ENCODE results near the gene LEAP2. TPM values are rescaled to one million over a fixed set of nuclear protein-coding genes. Genes with fewer than 3 reads are reported as not detected.

The LEAP2 gene
- polyA plus RNA-seq, 2 donors = 0.73 to 2.2 TPM

- Histone ChIP-seq H3K36me3 (ENCODE audit: control insufficient read depth in 2 of 2, insufficient read depth in 2 of 2, low read length in 1 of 2) (peaks cover 14% of the 10 kb centered on the region in 2 donors), H3K27me3 (ENCODE audit: control insufficient read depth in 1 of 2, insufficient read depth in 2 of 2, low read length in 2 of 2) (no peaks in the 10 kb centered on the region), H3K27ac (ENCODE audit: low read depth in 2 of 2, low read length in 1 of 2) (no peak overlapping the region), H3K4me3 (ENCODE audit: low read depth in 1 of 2, low read length in 2 of 2) (no peak overlapping the region), H3K9me3 (ENCODE audit: control insufficient read depth in 2 of 2, insufficient read depth in 1 of 2, low read depth in 1 of 2, low read length in 1 of 2) (no peaks in the 10 kb centered on the region), H3K4me1 (ENCODE audit: control insufficient read depth in 2 of 2, insufficient read depth in 2 of 2, low read length in 1 of 2) (no peaks in the 10 kb centered on the region)
- 94 to 96% methylated on average over 4 of the region's 4 CpGs for WGBS, 2 donors
Observed at GRCh38 chr5:132890817-132891216, 17.3 kb downstream of the LEAP2 start.

- Histone ChIP-seq H3K27ac (ENCODE audit: low read depth in 2 of 2, low read length in 1 of 2) (no peak overlapping the region), H3K4me1 (ENCODE audit: control insufficient read depth in 2 of 2, insufficient read depth in 2 of 2, low read length in 1 of 2) (no peaks in the 10 kb centered on the region), H3K4me3 (ENCODE audit: low read depth in 1 of 2, low read length in 2 of 2) (no peak overlapping the region), H3K27me3 (ENCODE audit: control insufficient read depth in 1 of 2, insufficient read depth in 2 of 2, low read length in 2 of 2) (no peaks in the 10 kb centered on the region), H3K36me3 (ENCODE audit: control insufficient read depth in 2 of 2, insufficient read depth in 2 of 2, low read length in 1 of 2) (peaks cover 13 to 20% of the 10 kb centered on the region in 2 donors), H3K9me3 (ENCODE audit: control insufficient read depth in 2 of 2, insufficient read depth in 1 of 2, low read depth in 1 of 2, low read length in 1 of 2) (no peaks in the 10 kb centered on the region)
- WGBS, 2 donors = 83 to 88% methylated on average over 4 of the region's 4 CpGs
Observed at GRCh38 chr5:132895719-132896305, 22.3 kb downstream of the LEAP2 start.

DNA sequence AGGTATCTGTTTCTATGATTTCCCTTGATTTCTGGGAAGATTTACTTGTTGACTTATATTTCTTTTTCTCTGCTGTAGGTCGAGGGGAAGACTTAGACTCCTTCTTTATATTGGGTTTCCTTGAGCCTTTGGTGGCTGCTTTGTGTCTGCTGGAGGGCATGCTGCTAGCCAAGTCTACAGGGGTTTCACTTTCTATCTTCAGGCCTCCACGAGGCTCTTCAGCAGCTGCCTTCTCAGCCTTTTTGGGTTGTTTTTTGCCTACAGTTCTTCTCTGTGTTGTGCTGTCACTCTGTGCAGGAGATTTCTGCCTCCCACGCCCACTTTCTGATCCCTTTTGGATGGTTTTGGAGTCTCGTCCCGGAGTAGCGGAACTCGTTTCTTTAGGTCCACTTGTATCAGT is 23.2 kb downstream of the LEAP2 start:
- Histone ChIP-seq H3K4me1 (ENCODE audit: control insufficient read depth in 2 of 2, insufficient read depth in 2 of 2, low read length in 1 of 2) (no peaks in the 10 kb centered on the region), H3K4me3 (ENCODE audit: low read depth in 1 of 2, low read length in 2 of 2) (no peak overlapping the region), H3K9me3 (ENCODE audit: control insufficient read depth in 2 of 2, insufficient read depth in 1 of 2, low read depth in 1 of 2, low read length in 1 of 2) (no peaks in the 10 kb centered on the region), H3K27ac (ENCODE audit: low read depth in 2 of 2, low read length in 1 of 2) (no peak overlapping the region), H3K27me3 (ENCODE audit: control insufficient read depth in 1 of 2, insufficient read depth in 2 of 2, low read length in 2 of 2) (no peaks in the 10 kb centered on the region), H3K36me3 (ENCODE audit: control insufficient read depth in 2 of 2, insufficient read depth in 2 of 2, low read length in 1 of 2) (peaks cover 13 to 19% of the 10 kb centered on the region in 2 donors)
- 83 to 84% methylated on average over 7 of the region's 7 CpGs for WGBS, 2 donors

- WGBS, 2 donors = 71 to 73% methylated on average over 3 of the region's 3 CpGs
- Histone ChIP-seq H3K9me3 (ENCODE audit: control insufficient read depth in 2 of 2, insufficient read depth in 1 of 2, low read depth in 1 of 2, low read length in 1 of 2) (no peaks in the 10 kb centered on the region), H3K4me1 (ENCODE audit: control insufficient read depth in 2 of 2, insufficient read depth in 2 of 2, low read length in 1 of 2) (no peaks in the 10 kb centered on the region), H3K4me3 (ENCODE audit: low read depth in 1 of 2, low read length in 2 of 2) (no peak overlapping the region), H3K27me3 (ENCODE audit: control insufficient read depth in 1 of 2, insufficient read depth in 2 of 2, low read length in 2 of 2) (no peaks in the 10 kb centered on the region), H3K36me3 (ENCODE audit: control insufficient read depth in 2 of 2, insufficient read depth in 2 of 2, low read length in 1 of 2) (peaks cover 8 to 12% of the 10 kb centered on the region in 2 donors), H3K27ac (ENCODE audit: low read depth in 2 of 2, low read length in 1 of 2) (no peak overlapping the region)
Observed at GRCh38 chr5:132898094-132898493, 24.6 kb downstream of the LEAP2 start.

DNA sequence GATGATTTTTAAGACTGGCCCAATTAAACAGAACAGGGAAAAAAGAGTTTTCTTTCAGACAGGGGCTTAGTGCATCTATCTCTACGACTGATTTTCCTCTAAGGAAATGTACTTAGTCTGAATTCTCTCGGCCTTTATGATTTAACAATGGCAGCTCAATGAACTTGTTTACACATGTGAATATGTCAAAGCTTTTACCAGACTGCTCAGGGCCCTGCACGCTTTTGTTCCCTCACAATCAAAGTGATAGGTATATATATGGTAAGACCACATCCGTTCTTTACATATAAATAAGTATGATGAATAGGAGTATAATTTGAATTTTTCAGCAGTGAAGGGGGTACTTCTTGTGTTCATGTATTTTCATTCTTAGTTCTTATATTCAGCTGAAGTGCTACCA is 27.6 kb downstream of the LEAP2 start:
- Histone ChIP-seq H3K27me3 (ENCODE audit: control insufficient read depth in 1 of 2, insufficient read depth in 2 of 2, low read length in 2 of 2) (no peaks in the 10 kb centered on the region), H3K4me3 (ENCODE audit: low read depth in 1 of 2, low read length in 2 of 2) (no peak overlapping the region), H3K4me1 (ENCODE audit: control insufficient read depth in 2 of 2, insufficient read depth in 2 of 2, low read length in 1 of 2) (no peaks in the 10 kb centered on the region), H3K27ac (ENCODE audit: low read depth in 2 of 2, low read length in 1 of 2) (no peak overlapping the region), H3K36me3 (ENCODE audit: control insufficient read depth in 2 of 2, insufficient read depth in 2 of 2, low read length in 1 of 2) (peaks cover 8 to 9% of the 10 kb centered on the region in 2 donors), H3K9me3 (ENCODE audit: control insufficient read depth in 2 of 2, insufficient read depth in 1 of 2, low read depth in 1 of 2, low read length in 1 of 2) (no peaks in the 10 kb centered on the region)
- 71 to 73% methylated on average over 4 of the region's 4 CpGs for WGBS, 2 donors

- Histone ChIP-seq H3K9me3 (ENCODE audit: control insufficient read depth in 2 of 2, insufficient read depth in 1 of 2, low read depth in 1 of 2, low read length in 1 of 2) (no peaks in the 10 kb centered on the region), H3K36me3 (ENCODE audit: control insufficient read depth in 2 of 2, insufficient read depth in 2 of 2, low read length in 1 of 2) (peaks cover 5 to 6% of the 10 kb centered on the region in 2 donors), H3K27me3 (ENCODE audit: control insufficient read depth in 1 of 2, insufficient read depth in 2 of 2, low read length in 2 of 2) (no peaks in the 10 kb centered on the region), H3K4me3 (ENCODE audit: low read depth in 1 of 2, low read length in 2 of 2) (no peak overlapping the region), H3K27ac (ENCODE audit: low read depth in 2 of 2, low read length in 1 of 2) (no peak overlapping the region), H3K4me1 (ENCODE audit: control insufficient read depth in 2 of 2, insufficient read depth in 2 of 2, low read length in 1 of 2) (no peaks in the 10 kb centered on the region)
- WGBS, 2 donors = 95 to 99% methylated on average over 3 of the region's 3 CpGs
Observed at GRCh38 chr5:132901730-132902129, 28.3 kb downstream of the LEAP2 start.

DNA sequence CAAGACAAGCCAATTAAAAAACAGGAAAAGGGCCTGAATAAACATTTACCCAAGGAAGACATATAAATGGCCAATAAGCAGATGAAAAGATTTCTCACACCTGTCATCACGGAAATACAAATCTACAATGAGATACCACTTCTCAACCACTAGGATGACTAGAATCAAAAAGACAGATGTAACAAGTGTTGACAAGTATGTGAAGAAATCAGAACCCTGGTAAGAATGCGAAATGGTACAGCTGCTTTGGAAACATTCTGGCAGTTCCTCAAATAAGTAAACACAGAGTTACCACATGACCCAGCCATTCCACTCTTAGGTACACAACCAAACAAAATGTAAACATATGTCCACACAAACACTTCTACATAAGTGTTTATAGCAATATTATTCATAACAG is 32.5 kb downstream of the LEAP2 start:
- peaks cover 0 to 3% of the 10 kb centered on the region in 2 donors for H3K36me3 ChIP-seq (ENCODE audit: control insufficient read depth in 2 of 2, insufficient read depth in 2 of 2, low read length in 1 of 2)

DNA sequence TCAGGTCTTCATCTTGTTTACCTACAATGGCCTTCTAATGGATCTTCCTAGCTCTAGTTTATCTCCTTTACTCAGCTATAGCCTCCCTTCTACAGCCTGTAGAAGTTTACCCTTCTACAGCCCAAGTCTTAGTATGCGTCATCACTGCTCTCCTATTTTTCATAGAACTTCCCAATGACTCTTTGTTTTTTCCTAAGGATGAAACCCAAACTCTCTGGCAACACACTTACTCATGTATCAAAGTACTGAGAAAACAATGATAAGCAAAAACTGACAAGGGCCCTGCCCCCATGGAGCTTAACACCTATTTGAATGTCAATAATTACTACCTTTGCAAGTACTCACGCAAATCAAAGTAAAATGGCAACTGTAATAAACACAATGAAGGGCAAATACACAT is 33.7 kb downstream of the LEAP2 start:
- peaks cover 0 to 3% of the 10 kb centered on the region in 2 donors for H3K36me3 ChIP-seq (ENCODE audit: control insufficient read depth in 2 of 2, insufficient read depth in 2 of 2, low read length in 1 of 2)
- WGBS, 2 donors = 94% methylated on average over 2 of the region's 2 CpGs

More for the DNA sequence above, 32.5 kb downstream of the LEAP2 start:
- Histone ChIP-seq H3K4me3 (ENCODE audit: low read depth in 1 of 2, low read length in 2 of 2) (no peak overlapping the region), H3K4me1 (ENCODE audit: control insufficient read depth in 2 of 2, insufficient read depth in 2 of 2, low read length in 1 of 2) (no peaks in the 10 kb centered on the region), H3K27me3 (ENCODE audit: control insufficient read depth in 1 of 2, insufficient read depth in 2 of 2, low read length in 2 of 2) (no peaks in the 10 kb centered on the region), H3K9me3 (ENCODE audit: control insufficient read depth in 2 of 2, insufficient read depth in 1 of 2, low read depth in 1 of 2, low read length in 1 of 2) (no peaks in the 10 kb centered on the region), H3K27ac (ENCODE audit: low read depth in 2 of 2, low read length in 1 of 2) (no peak overlapping the region)
- 51 to 59% methylated on average over 2 of the region's 2 CpGs for WGBS, 2 donors

GRCh38 chr5:132909702-132910101 is 36.2 kb downstream of the LEAP2 start:
- 86 to 90% methylated on average over 1 of the region's 1 CpG for WGBS, 2 donors
- peaks cover 3 to 5% of the 10 kb centered on the region in 2 donors for H3K36me3 ChIP-seq (ENCODE audit: control insufficient read depth in 2 of 2, insufficient read depth in 2 of 2, low read length in 1 of 2)
- H3K4me1 ChIP-seq (ENCODE audit: control insufficient read depth in 2 of 2, insufficient read depth in 2 of 2, low read length in 1 of 2) = no peaks in the 10 kb centered on the region
- H3K4me3 ChIP-seq (ENCODE audit: low read depth in 1 of 2, low read length in 2 of 2) = no peak overlapping the region
- H3K27me3 ChIP-seq (ENCODE audit: control insufficient read depth in 1 of 2, insufficient read depth in 2 of 2, low read length in 2 of 2) = no peaks in the 10 kb centered on the region
- H3K9me3 ChIP-seq (ENCODE audit: control insufficient read depth in 2 of 2, insufficient read depth in 1 of 2, low read depth in 1 of 2, low read length in 1 of 2) = no peaks in the 10 kb centered on the region
- no peak overlapping the region for H3K27ac ChIP-seq (ENCODE audit: low read depth in 2 of 2, low read length in 1 of 2)

More for the DNA sequence above, 33.7 kb downstream of the LEAP2 start:
- H3K9me3 ChIP-seq (ENCODE audit: control insufficient read depth in 2 of 2, insufficient read depth in 1 of 2, low read depth in 1 of 2, low read length in 1 of 2) = no peaks in the 10 kb centered on the region
- H3K27me3 ChIP-seq (ENCODE audit: control insufficient read depth in 1 of 2, insufficient read depth in 2 of 2, low read length in 2 of 2) = no peaks in the 10 kb centered on the region
- H3K4me1 ChIP-seq (ENCODE audit: control insufficient read depth in 2 of 2, insufficient read depth in 2 of 2, low read length in 1 of 2) = no peaks in the 10 kb centered on the region
- no peak overlapping the region for H3K27ac ChIP-seq (ENCODE audit: low read depth in 2 of 2, low read length in 1 of 2)
- no peak overlapping the region for H3K4me3 ChIP-seq (ENCODE audit: low read depth in 1 of 2, low read length in 2 of 2)

- Histone ChIP-seq H3K9me3 (ENCODE audit: control insufficient read depth in 2 of 2, insufficient read depth in 1 of 2, low read depth in 1 of 2, low read length in 1 of 2) (no peaks in the 10 kb centered on the region), H3K4me1 (ENCODE audit: control insufficient read depth in 2 of 2, insufficient read depth in 2 of 2, low read length in 1 of 2) (no peaks in the 10 kb centered on the region), H3K27me3 (ENCODE audit: control insufficient read depth in 1 of 2, insufficient read depth in 2 of 2, low read length in 2 of 2) (no peaks in the 10 kb centered on the region), H3K27ac (ENCODE audit: low read depth in 2 of 2, low read length in 1 of 2) (peak overlapping the region in 1 of 2 donors; percentile 3), H3K4me3 (ENCODE audit: low read depth in 1 of 2, low read length in 2 of 2) (no peak overlapping the region), H3K36me3 (ENCODE audit: control insufficient read depth in 2 of 2, insufficient read depth in 2 of 2, low read length in 1 of 2) (peaks cover 0 to 9% of the 10 kb centered on the region in 2 donors)
- WGBS, 2 donors = 84 to 90% methylated on average over 5 of the region's 5 CpGs
Observed at GRCh38 chr5:132915681-132916080, 42.2 kb downstream of the LEAP2 start.
